Astrocyte of the cerebellum (primary cell): ENCODE measurements around the gene CPB1.

ENCODE experiments used
- DNase-seq: peaks from one replicate; pipeline ENCODE4 v3.0.0-alpha.2; 2011; ENCODE audit warnings: low read depth
- H3K4me3 ChIP-seq: 2 replicates; pipeline ENCODE4 v1.5.1; 2011; ENCODE audit warnings: mild to moderate bottlenecking, low read depth, low read length, moderate library complexity
- CTCF ChIP-seq: IDR thresholded peaks from 2 replicates; pipeline ENCODE4 v1.5.1; 2012; ENCODE audit warnings: low read length, low read depth, moderate library complexity, mild to moderate bottlenecking; ENCODE audit errors: missing control alignments
- in situ Hi-C: cut with HindIII; loops from 2 replicates; pipeline ENCODE4 v1.10.0; 2017; ENCODE audit warnings: low sequenced_read_pairs

The CPB1 gene

GRCh38 chr3:148903941-148904340 is 76.3 kb downstream of the CPB1 start:
- no peak for TF ChIP-seq CTCF
- no peak for DNase-seq
- H3K4me3 ChIP-seq = no peak overlapping the region
- in situ Hi-C loops = no loop called here

GRCh38 chr3:148906667-148907066 is 79.1 kb downstream of the CPB1 start:
- DNase-seq = no peak
- TF ChIP-seq CTCF = no peak
- in situ Hi-C loops = no loop called here

More at GRCh38 chr3:148906667-148907066, 79.1 kb downstream of the CPB1 start:
- H3K4me3 ChIP-seq = no peak overlapping the region
